GM19468 (cell line): ENCODE data around the gene TMSB4X.
"Not testable (repeated sequence)": the region's sequence is repeated elsewhere in the genome, so short reads cannot be mapped to it uniquely, and the experiment has no call there.

ENCODE experiments used
- ATAC-seq: cut with Tn5 transposase; IDR thresholded peaks from one replicate; pipeline ENCODE4 v1.9.1; 2021; ENCODE audit warnings: mild to moderate bottlenecking, moderate library complexity, moderate number of reproducible peaks; ENCODE audit not compliant: unreplicated experiment; ENCODE audit errors: extremely low read depth

The TMSB4X gene

GRCh38 chrX:12974796-12975669 lies at the start of gene TMSB4X:
TMSB4X (plus strand) TSS chrX:12975110.
- peak; percentile 15 for ATAC-seq

- ATAC-seq = no peak
Measured at GRCh38 chrX:12929701-12930100, 45.2 kb upstream of the TMSB4X start.

- ATAC-seq = no peak
Measured at GRCh38 chrX:12930150-12930549, 44.8 kb upstream of the TMSB4X start.

- no peak for ATAC-seq
Measured at GRCh38 chrX:12932244-12932643, 42.7 kb upstream of the TMSB4X start.

- ATAC-seq = no peak
Measured at GRCh38 chrX:12934850-12935249, 40.1 kb upstream of the TMSB4X start.

GRCh38 chrX:12936947-12937346 lies 38.0 kb upstream of the TMSB4X start:
- ATAC-seq = no peak

GRCh38 chrX:12940471-12940870 lies 34.4 kb upstream of the TMSB4X start:
- ATAC-seq = not testable (repeated sequence)

GRCh38 chrX:12943592-12943991 lies 31.3 kb upstream of the TMSB4X start:
- not testable (repeated sequence) for ATAC-seq

- ATAC-seq = not testable (repeated sequence)
Measured at GRCh38 chrX:12944452-12944851, 30.5 kb upstream of the TMSB4X start.

GRCh38 chrX:12945494-12945893 lies 29.4 kb upstream of the TMSB4X start:
- ATAC-seq = no peak

GRCh38 chrX:12946406-12946805 lies 28.5 kb upstream of the TMSB4X start:
- no peak for ATAC-seq

GRCh38 chrX:12946838-12947544 lies 27.9 kb upstream of the TMSB4X start:
- ATAC-seq = no peak

- ATAC-seq = no peak
Measured at GRCh38 chrX:12947545-12948235, 27.2 kb upstream of the TMSB4X start.

- ATAC-seq = no peak
Measured at GRCh38 chrX:12948495-12948894, 26.4 kb upstream of the TMSB4X start.

- ATAC-seq = no peak
Measured at GRCh38 chrX:12949205-12949926, 25.5 kb upstream of the TMSB4X start.

GRCh38 chrX:12949927-12950656 lies 24.8 kb upstream of the TMSB4X start:
- ATAC-seq = peak; percentile 55

- ATAC-seq = peak; percentile 27
Measured at GRCh38 chrX:12950851-12951594, 23.9 kb upstream of the TMSB4X start.

- no peak for ATAC-seq
Measured at GRCh38 chrX:12951595-12951975, 23.3 kb upstream of the TMSB4X start.

- ATAC-seq = no peak
Measured at GRCh38 chrX:12953420-12953819, 21.5 kb upstream of the TMSB4X start.
